Measurements from ENCODE around the gene PRG2. TPM values are rescaled to one million over a fixed set of nuclear protein-coding genes. Genes with fewer than 3 reads are reported as not detected.

PRG2 gene
- total and polyA plus RNA-seq, 9 of the 15 experiments (the other 6 are each of a cell fraction or from before 2014, with no cell fraction given), result 1.8 to 78.0 (median 26.6) TPM

DNA sequence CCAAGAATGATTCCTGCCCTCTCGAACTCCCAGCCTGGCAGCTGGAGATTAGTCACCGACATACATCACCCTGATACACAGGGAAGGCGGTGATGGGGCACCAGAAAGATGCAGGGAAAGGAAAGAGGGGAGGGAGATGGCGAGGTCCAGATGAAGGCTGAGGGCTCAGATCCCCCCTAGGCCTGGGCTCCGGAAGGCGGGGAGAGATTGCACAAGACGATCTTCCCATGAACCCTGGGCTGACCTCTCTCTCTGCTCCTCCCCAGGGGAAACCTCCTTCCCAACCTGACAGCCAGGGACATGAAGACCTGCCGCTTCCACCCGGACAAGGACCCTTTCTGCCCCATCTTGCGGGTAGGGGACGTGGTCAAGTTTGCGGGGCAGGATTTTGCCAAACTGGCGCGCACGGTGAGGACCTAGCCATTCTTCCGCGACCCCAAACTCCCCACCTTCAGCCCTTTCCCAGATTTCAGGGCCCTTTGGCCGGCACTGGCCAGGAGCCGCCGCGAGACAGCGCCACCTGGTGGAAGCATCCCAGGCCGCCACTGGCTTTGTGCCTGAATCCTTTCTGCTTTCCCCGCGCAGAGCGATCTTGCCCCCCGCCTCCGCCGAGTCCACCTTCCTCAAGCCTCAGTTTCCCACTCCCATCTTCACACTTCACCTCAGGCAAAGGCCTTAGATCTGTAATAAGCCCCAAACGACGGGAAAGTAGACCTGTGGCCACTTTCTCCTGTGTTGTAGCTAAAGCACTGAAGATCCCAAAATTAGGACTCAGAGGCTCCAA, 40.8 kb downstream of the PRG2 start (continued):
- TF ChIP-seq CBX2 (IDR thresholded peaks at IDR 0.05; ENCODE audit: insufficient read depth, low read length, poor library complexity, severe bottlenecking) (no peak), NFYB (IDR thresholded peaks at IDR 0.05; ENCODE audit: extremely low read depth, insufficient read length) (no peak), CTBP1 (IDR thresholded peaks at IDR 0.05; ENCODE audit: borderline replicate concordance) (peak; percentile 67; the same call in 1 of the 2 replicates), ZNF165 (CRISPR knock-in tag; IDR thresholded peaks at IDR 0.05; ENCODE audit: borderline replicate concordance) (no peak), NRF1 (conservative IDR thresholded peaks at IDR 0.05 in 1 of 2, IDR thresholded peaks at IDR 0.05 in 1 of 2) (peak; percentile 40 to 59; a peak in 3 of 4 replicates), ZFP36 (IDR thresholded peaks at IDR 0.05; ENCODE audit: low read depth, low read length, partially characterized antibody) (no peak), DNMT1 (IDR thresholded peaks at IDR 0.05) (no peak), SUPT5H (IDR thresholded peaks at IDR 0.05) (no peak), ZNF232 (CRISPR knock-in tag; IDR thresholded peaks at IDR 0.05) (no peak), ZBTB7A (IDR thresholded peaks at IDR 0.05; ENCODE audit: borderline replicate concordance, control insufficient read depth, low read depth, low read length) (peak; percentile 41; the same call in 1 of the 2 replicates), CC2D1A (IDR thresholded peaks at IDR 0.05) (no peak), NFIC (IDR thresholded peaks at IDR 0.05) (peak; percentile 87), ZNF41 (CRISPR knock-in tag; conservative IDR thresholded peaks at IDR 0.05) (no peak), HNRNPL (IDR thresholded peaks at IDR 0.05; ENCODE audit: low read depth, low read length) (no peak), HNRNPLL (IDR thresholded peaks at IDR 0.05; ENCODE audit: low read depth, low read length, poor library complexity, severe bottlenecking) (no peak), GABPB1 (CRISPR knock-in tag; IDR thresholded peaks at IDR 0.05) (no peak; the same call in 1 of the 2 replicates)
- TF ChIP-seq, protein P1, sequence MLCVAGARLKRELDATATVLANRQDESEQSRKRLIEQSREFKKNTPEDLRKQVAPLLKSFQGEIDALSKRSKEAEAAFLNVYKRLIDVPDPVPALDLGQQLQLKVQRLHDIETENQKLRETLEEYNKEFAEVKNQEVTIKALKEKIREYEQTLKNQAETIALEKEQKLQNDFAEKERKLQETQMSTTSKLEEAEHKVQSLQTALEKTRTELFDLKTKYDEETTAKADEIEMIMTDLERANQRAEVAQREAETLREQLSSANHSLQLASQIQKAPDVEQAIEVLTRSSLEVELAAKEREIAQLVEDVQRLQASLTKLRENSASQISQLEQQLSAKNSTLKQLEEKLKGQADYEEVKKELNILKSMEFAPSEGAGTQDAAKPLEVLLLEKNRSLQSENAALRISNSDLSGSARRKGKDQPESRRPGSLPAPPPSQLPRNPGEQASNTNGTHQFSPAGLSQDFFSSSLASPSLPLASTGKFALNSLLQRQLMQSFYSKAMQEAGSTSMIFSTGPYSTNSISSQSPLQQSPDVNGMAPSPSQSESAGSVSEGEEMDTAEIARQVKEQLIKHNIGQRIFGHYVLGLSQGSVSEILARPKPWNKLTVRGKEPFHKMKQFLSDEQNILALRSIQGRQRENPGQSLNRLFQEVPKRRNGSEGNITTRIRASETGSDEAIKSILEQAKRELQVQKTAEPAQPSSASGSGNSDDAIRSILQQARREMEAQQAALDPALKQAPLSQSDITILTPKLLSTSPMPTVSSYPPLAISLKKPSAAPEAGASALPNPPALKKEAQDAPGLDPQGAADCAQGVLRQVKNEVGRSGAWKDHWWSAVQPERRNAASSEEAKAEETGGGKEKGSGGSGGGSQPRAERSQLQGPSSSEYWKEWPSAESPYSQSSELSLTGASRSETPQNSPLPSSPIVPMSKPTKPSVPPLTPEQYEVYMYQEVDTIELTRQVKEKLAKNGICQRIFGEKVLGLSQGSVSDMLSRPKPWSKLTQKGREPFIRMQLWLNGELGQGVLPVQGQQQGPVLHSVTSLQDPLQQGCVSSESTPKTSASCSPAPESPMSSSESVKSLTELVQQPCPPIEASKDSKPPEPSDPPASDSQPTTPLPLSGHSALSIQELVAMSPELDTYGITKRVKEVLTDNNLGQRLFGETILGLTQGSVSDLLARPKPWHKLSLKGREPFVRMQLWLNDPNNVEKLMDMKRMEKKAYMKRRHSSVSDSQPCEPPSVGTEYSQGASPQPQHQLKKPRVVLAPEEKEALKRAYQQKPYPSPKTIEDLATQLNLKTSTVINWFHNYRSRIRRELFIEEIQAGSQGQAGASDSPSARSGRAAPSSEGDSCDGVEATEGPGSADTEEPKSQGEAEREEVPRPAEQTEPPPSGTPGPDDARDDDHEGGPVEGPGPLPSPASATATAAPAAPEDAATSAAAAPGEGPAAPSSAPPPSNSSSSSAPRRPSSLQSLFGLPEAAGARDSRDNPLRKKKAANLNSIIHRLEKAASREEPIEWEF (CRISPR knock-in tag; IDR thresholded peaks at IDR 0.05), result no peak
- TF ChIP-seq, protein P2, sequence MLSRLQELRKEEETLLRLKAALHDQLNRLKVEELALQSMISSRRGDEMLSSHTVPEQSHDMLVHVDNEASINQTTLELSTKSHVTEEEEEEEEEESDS (CRISPR knock-in tag; IDR thresholded peaks at IDR 0.05), result no peak
- TF ChIP-seq, protein P3, sequence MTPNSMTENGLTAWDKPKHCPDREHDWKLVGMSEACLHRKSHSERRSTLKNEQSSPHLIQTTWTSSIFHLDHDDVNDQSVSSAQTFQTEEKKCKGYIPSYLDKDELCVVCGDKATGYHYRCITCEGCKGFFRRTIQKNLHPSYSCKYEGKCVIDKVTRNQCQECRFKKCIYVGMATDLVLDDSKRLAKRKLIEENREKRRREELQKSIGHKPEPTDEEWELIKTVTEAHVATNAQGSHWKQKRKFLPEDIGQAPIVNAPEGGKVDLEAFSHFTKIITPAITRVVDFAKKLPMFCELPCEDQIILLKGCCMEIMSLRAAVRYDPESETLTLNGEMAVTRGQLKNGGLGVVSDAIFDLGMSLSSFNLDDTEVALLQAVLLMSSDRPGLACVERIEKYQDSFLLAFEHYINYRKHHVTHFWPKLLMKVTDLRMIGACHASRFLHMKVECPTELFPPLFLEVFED (CRISPR knock-in tag; conservative IDR thresholded peaks at IDR 0.05), result no peak
- TF ChIP-seq, protein P4, sequence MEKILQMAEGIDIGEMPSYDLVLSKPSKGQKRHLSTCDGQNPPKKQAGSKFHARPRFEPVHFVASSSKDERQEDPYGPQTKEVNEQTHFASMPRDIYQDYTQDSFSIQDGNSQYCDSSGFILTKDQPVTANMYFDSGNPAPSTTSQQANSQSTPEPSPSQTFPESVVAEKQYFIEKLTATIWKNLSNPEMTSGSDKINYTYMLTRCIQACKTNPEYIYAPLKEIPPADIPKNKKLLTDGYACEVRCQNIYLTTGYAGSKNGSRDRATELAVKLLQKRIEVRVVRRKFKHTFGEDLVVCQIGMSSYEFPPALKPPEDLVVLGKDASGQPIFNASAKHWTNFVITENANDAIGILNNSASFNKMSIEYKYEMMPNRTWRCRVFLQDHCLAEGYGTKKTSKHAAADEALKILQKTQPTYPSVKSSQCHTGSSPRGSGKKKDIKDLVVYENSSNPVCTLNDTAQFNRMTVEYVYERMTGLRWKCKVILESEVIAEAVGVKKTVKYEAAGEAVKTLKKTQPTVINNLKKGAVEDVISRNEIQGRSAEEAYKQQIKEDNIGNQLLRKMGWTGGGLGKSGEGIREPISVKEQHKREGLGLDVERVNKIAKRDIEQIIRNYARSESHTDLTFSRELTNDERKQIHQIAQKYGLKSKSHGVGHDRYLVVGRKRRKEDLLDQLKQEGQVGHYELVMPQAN (IDR thresholded peaks at IDR 0.05; ENCODE audit: borderline replicate concordance), result no peak

All from K562 (cell line).